H1 (cell line): Measurements from ENCODE around the gene NHSL2. TPM values are rescaled to one million over a fixed set of nuclear protein-coding genes. Genes with fewer than 3 reads are reported as not detected.

Source experiments
- CTCF ChIA-PET: fragments of 300-600 bp; sonication (Branson Sonifier 250); formaldehyde crosslinking; loops from one replicate; lab custom pipeline; 2021; ENCODE audit not compliant: partially characterized antibody; lab: Charles Lee
- POLR2A ChIA-PET: fragments of 300-600 bp; sonication (Branson Sonifier 250); formaldehyde crosslinking; loops from one replicate; lab custom pipeline; 2021; ENCODE audit warnings: inconsistent platforms; ENCODE audit not compliant: partially characterized antibody; lab: Charles Lee
- DNase-seq, 2 experiments: peaks; one replicate each; pipeline versions ENCODE4 v3.0.0 to v3.0.0-alpha.2; 2010 to 2022; ENCODE audit warnings: low spot score in 2 of 2, low read depth in 1 of 2, mixed read lengths in 1 of 2
- FAIRE-seq: peaks from 2 replicates; lab custom pipeline; 2011; peaks lifted over from hg19 to GRCh38; lab: Jason Lieb, UNC
- H2AFZ ChIP-seq: 2 replicates; pipeline ENCODE4 v1.8.1; 2012; ENCODE audit warnings: low read length, inconsistent platforms
- H2AK5ac ChIP-seq: 2 replicates; pipeline ENCODE4 v1.6.1; 2013; ENCODE audit warnings: low read depth, low read length
- H2BK120ac ChIP-seq: replicated peaks from 2 replicates; pipeline ENCODE3; 2013; ENCODE audit warnings: low read depth, low read length, inconsistent platforms
- H2BK12ac ChIP-seq: 2 replicates; pipeline ENCODE4 v1.6.1; 2013; ENCODE audit warnings: low read depth, low read length
- H2BK15ac ChIP-seq: 2 replicates; pipeline ENCODE4 v1.6.1; 2013; ENCODE audit warnings: low read length
- H2BK20ac ChIP-seq: 2 replicates; pipeline ENCODE4 v1.6.1; 2013; ENCODE audit warnings: low read length
- H2BK5ac ChIP-seq: 2 replicates; pipeline ENCODE4 v1.6.1; 2013; ENCODE audit warnings: low read depth, low read length
- H3K14ac ChIP-seq: 2 replicates; pipeline ENCODE4 v1.6.1; 2013; ENCODE audit warnings: inconsistent platforms; ENCODE audit not compliant: insufficient read length
- H3K18ac ChIP-seq: 2 replicates; pipeline ENCODE4 v1.6.1; 2013; ENCODE audit warnings: low read length; ENCODE audit errors: extremely low read depth
- H3K23ac ChIP-seq: 2 replicates; pipeline ENCODE4 v1.6.1; 2013; ENCODE audit warnings: inconsistent platforms; ENCODE audit not compliant: insufficient read length
- H3K23me2 ChIP-seq: 2 replicates; pipeline ENCODE4 v1.6.1; 2013; ENCODE audit warnings: low read depth, low read length
- H3K27ac ChIP-seq: 2 replicates; pipeline ENCODE4 v1.6.1; 2011; ENCODE audit warnings: low read depth, low read length, inconsistent platforms
- H3K27me3 ChIP-seq, 4 experiments: replicated peaks in 1 of 4; 1 replicate in 1 of 4; 2 replicates in 3 of 4; pipeline versions ENCODE4 v1.6.1 to v1.8.1; 2011 to 2013; ENCODE audit warnings: low read length in 3 of 4, mild to moderate bottlenecking in 3 of 4, inconsistent platforms in 2 of 4, mixed read lengths in 2 of 4, moderate library complexity in 1 of 4; ENCODE audit not compliant: control insufficient read depth in 3 of 4, insufficient read depth in 3 of 4; ENCODE audit errors: extremely low read depth in 1 of 4
- H3K36me3 ChIP-seq, 4 experiments: 2 replicates each; pipeline versions ENCODE4 v1.6.1 to v1.8.1; 2011 to 2013; ENCODE audit warnings: mild to moderate bottlenecking in 4 of 4, low read length in 3 of 4, moderate library complexity in 2 of 4, control low read depth in 1 of 4, inconsistent platforms in 1 of 4; ENCODE audit not compliant: insufficient read depth in 4 of 4, control insufficient read depth in 2 of 4
- H3K4ac ChIP-seq: replicated peaks from 2 replicates; pipeline ENCODE3; 2013; ENCODE audit warnings: low read length, low read depth, mixed read lengths, inconsistent platforms; ENCODE audit not compliant: insufficient read length
- H3K4me1 ChIP-seq, 4 experiments: replicated peaks in 1 of 4; 1 replicate in 1 of 4; 2 replicates in 3 of 4; pipeline versions ENCODE4 v1.6.1 to v1.8.1; 2011 to 2013; ENCODE audit warnings: low read length in 3 of 4, inconsistent platforms in 2 of 4, mixed read lengths in 1 of 4; ENCODE audit not compliant: insufficient read depth in 4 of 4, control insufficient read depth in 3 of 4
- H3K4me2 ChIP-seq, 2 experiments: 2 replicates each; pipeline versions ENCODE4 v1.6.1 to v1.8.1; 2011 to 2013; ENCODE audit warnings: low read depth in 2 of 2, low read length in 2 of 2, control low read depth in 1 of 2, inconsistent platforms in 1 of 2, mild to moderate bottlenecking in 1 of 2; ENCODE audit not compliant: insufficient read depth in 1 of 2
- H3K4me3 ChIP-seq, 4 experiments: fragments of 200-600, 300-600 bp in 1 of 4; sonication (generic), shearing (Covaris generic), sonication (Bioruptor Twin) in 1 of 4; 2 replicates each; pipeline versions ENCODE4 v1.5.1 to v1.8.1; 2011 to 2016; ENCODE audit warnings: low read length in 4 of 4, low read depth in 3 of 4, control low read depth in 2 of 4, inconsistent platforms in 2 of 4, mild to moderate bottlenecking in 2 of 4, mixed read lengths in 1 of 4, moderate library complexity in 1 of 4; ENCODE audit not compliant: insufficient read depth in 2 of 4; ENCODE audit errors: extremely low read depth in 1 of 4
- H3K56ac ChIP-seq: replicated peaks from 2 replicates; pipeline ENCODE3; 2013; ENCODE audit warnings: low read depth, mild to moderate bottlenecking, mixed read lengths, low read length, inconsistent platforms; ENCODE audit not compliant: insufficient read length
- H3K79me1 ChIP-seq: 2 replicates; pipeline ENCODE4 v1.6.1; 2013; ENCODE audit warnings: low read depth, low read length, control low read depth
- H3K79me2 ChIP-seq, 2 experiments: 2 replicates each; pipeline versions ENCODE4 v1.6.1 to v1.8.1; 2012 to 2013; ENCODE audit warnings: low read length in 2 of 2, mild to moderate bottlenecking in 2 of 2, inconsistent platforms in 1 of 2; ENCODE audit not compliant: insufficient read depth in 2 of 2, control insufficient read depth in 1 of 2
- H3K9ac ChIP-seq, 4 experiments: replicated peaks in 1 of 4; 1 replicate in 1 of 4; 2 replicates in 3 of 4; pipeline versions ENCODE4 v1.6.1 to v1.8.1; 2011 to 2013; ENCODE audit warnings: low read depth in 3 of 4, low read length in 3 of 4, control low read depth in 2 of 4, mild to moderate bottlenecking in 2 of 4, moderate library complexity in 2 of 4, inconsistent platforms in 1 of 4; ENCODE audit errors: extremely low read depth in 1 of 4
- H3K9me3 ChIP-seq, 2 experiments: 2 replicates each; pipeline versions ENCODE4 v1.6.1 to v1.8.1; 2012 to 2013; ENCODE audit warnings: mild to moderate bottlenecking in 2 of 2, moderate library complexity in 2 of 2, control low read depth in 1 of 2, inconsistent platforms in 1 of 2, low read depth in 1 of 2, low read length in 1 of 2, mixed read lengths in 1 of 2; ENCODE audit not compliant: insufficient read depth in 2 of 2
- H4K20me1 ChIP-seq, 2 experiments: replicated peaks in 1 of 2; 2 replicates each; pipeline versions ENCODE3 to v1.8.1; 2011 to 2013; ENCODE audit warnings: inconsistent platforms in 2 of 2, low read length in 2 of 2, mild to moderate bottlenecking in 1 of 2; ENCODE audit not compliant: insufficient read depth in 2 of 2, control insufficient read depth in 1 of 2
- H4K5ac ChIP-seq: 2 replicates; pipeline ENCODE4 v1.6.1; 2013; ENCODE audit warnings: low read length, low read depth, mixed read lengths, inconsistent platforms; ENCODE audit not compliant: insufficient read length
- H4K8ac ChIP-seq: 2 replicates; pipeline ENCODE4 v1.8.0; 2013; ENCODE audit warnings: mild to moderate bottlenecking, moderate library complexity, low read length, inconsistent platforms; ENCODE audit not compliant: insufficient read depth; ENCODE audit errors: extremely low read depth
- H4K91ac ChIP-seq: replicated peaks from 2 replicates; pipeline ENCODE3; 2013; ENCODE audit warnings: low read length, mixed read lengths, inconsistent platforms; ENCODE audit not compliant: insufficient read length
- ASH2L ChIP-seq: fragments of 200-600, 300-600 bp; sonication (generic); IDR thresholded peaks from one replicate; pipeline ENCODE4 v1.7.1; 2017; ENCODE audit warnings: low read length
- CEBPB ChIP-seq: IDR thresholded peaks from 2 replicates; pipeline ENCODE4 v1.6.1; 2012; ENCODE audit warnings: low read depth, low read length
- GABPA ChIP-seq: IDR thresholded peaks from 2 replicates; pipeline ENCODE4 v1.6.1; 2011; ENCODE audit warnings: mild to moderate bottlenecking, low read length, moderate library complexity, borderline replicate concordance; ENCODE audit not compliant: insufficient read depth
- KDM1A ChIP-seq: fragments of 200-600, 300-600 bp; sonication (generic); IDR thresholded peaks from 2 replicates; pipeline ENCODE4 v1.7.1; 2016; ENCODE audit warnings: mild to moderate bottlenecking, low read length, borderline replicate concordance
- MAFK ChIP-seq: IDR thresholded peaks from 2 replicates; pipeline ENCODE4 v1.6.1; 2012; ENCODE audit warnings: low read depth, mild to moderate bottlenecking, improper control_type of control experiment, low read length
- RXRA ChIP-seq: IDR thresholded peaks from 2 replicates; pipeline ENCODE4 v1.6.1; 2011; ENCODE audit warnings: low read depth, mild to moderate bottlenecking, low read length, moderate library complexity; ENCODE audit not compliant: insufficient read depth
- SAP30 ChIP-seq: fragments of 300-600 bp; sonication (generic); IDR thresholded peaks from 2 replicates; pipeline ENCODE4 v1.7.1; 2012; ENCODE audit warnings: low read length, moderate library complexity, mild to moderate bottlenecking, inconsistent platforms; ENCODE audit not compliant: insufficient read depth, insufficient replicate concordance
- SIN3A ChIP-seq, 2 experiments: IDR thresholded peaks in 1 of 2; conservative IDR thresholded peaks in 1 of 2; 2 replicates each; pipeline ENCODE4 v1.6.1; 2011 to 2012; ENCODE audit warnings: low read length in 2 of 2, improper control_type of control experiment in 1 of 2, low read depth in 1 of 2, mild to moderate bottlenecking in 1 of 2
- SIRT6 ChIP-seq: IDR thresholded peaks from one replicate; pipeline ENCODE4 v1.7.1; 2012; ENCODE audit warnings: low read length, inconsistent platforms
- SIX5 ChIP-seq: IDR thresholded peaks from 2 replicates; pipeline ENCODE4 v1.6.1; 2011; ENCODE audit warnings: mild to moderate bottlenecking, low read depth, low read length
- WGBS, 2 experiments: shearing (Covaris generic) in 1 of 2; methylation state at CpG; one replicate each; pipeline versions ENCODE4 v1.1.6 to v1.1.7; 2013 to 2015; ENCODE audit warnings: low lambda C conversion rate in 2 of 2, mixed read lengths in 2 of 2, inconsistent platforms in 1 of 2, low coverage in 1 of 2, missing lambda C conversion rate in 1 of 2; ENCODE audit not compliant: insufficient replicate concordance in 2 of 2, insufficient coverage in 1 of 2, insufficient read length in 1 of 2; ENCODE audit errors: extremely low coverage in 1 of 2, missing lambda C conversion rate in 1 of 2; 5-methylcytosine and 5-hydroxymethylcytosine counted together
- polyA plus RNA-seq, 7 experiments: library from polyadenylated mRNA; depleted of rRNA in 3 of 7; stranded (reverse) in 5 of 7; unstranded in 2 of 7; fragments of >200 nt in 5 of 7; fragments of 200-250 nt in 2 of 7; gene quantifications; 1 replicate in 5 of 7; 2 replicates in 1 of 7; 4 replicates in 1 of 7; pipeline versions ENCODE4 v1.2.1 to v1.2.3, GENCODE V29; 2011 to 2013; ENCODE audit warnings: missing spikeins in 2 of 7, mixed read lengths in 2 of 7
- total RNA-seq: library from RNA; stranded (reverse); fragmentation: NEBNext Ultra II Directional; extraction: Animal tissue kit (Norgen Biotek cat#: 25700); gene quantifications from 2 replicates; pipeline ENCODE4 v1.2.1, GENCODE V29; 2021

The NHSL2 gene
- total and polyA plus RNA-seq, 2 of the 8 experiments (the other 6 are each of a cell fraction or from before 2014, with no cell fraction given): 3.7 to 7.2 TPM

- WGBS, 2 experiments: 96% methylated on average over 2 of the region's 2 CpGs; no CpG with 5 or more reads in 1 of the 2 experiments
- FAIRE-seq: no peak
- no peak overlapping the region for H2BK20ac ChIP-seq
- H3K18ac ChIP-seq: peak overlapping the region; percentile 87; the same call in 1 of the 2 replicates
- H2BK5ac ChIP-seq: peak overlapping the region; percentile 75; the same call in 1 of the 2 replicates
- H3K79me2 ChIP-seq: peaks cover 0 to 3% of the 10 kb centered on the region in 2 experiments; a peak in 2 of 4 replicates
- TF ChIP-seq MAFK (no peak), ASH2L (no peak), SIX5 (no peak), CEBPB (no peak), SIRT6 (no peak), SIN3A (conservative IDR thresholded peaks at IDR 0.05 in 1 of 2, IDR thresholded peaks at IDR 0.05 in 1 of 2; ENCODE audit: low read depth in 1 of 2, low read length in 2 of 2) (no peak), RXRA (no peak), GABPA (no peak), KDM1A (no peak), SAP30 (no peak)
- no peak overlapping the region for H3K56ac ChIP-seq
- H2AFZ ChIP-seq: no peak overlapping the region
- ChIA-PET CTCF (interaction anchor here (0.7 to 9.5 kb wide), 6 partner anchors 13 to 492 kb away, joined by 3 to 68 read pairs (median 10); partner anchors contain the start of gene NHSL2), POLR2A (interaction anchor here (0.7 to 3.3 kb wide), 4 partner anchors 14 to 94 kb away, joined by 3 to 18 read pairs (median 5); partner anchors contain the start of gene NHSL2)
- H3K23me2 ChIP-seq: no peaks in the 10 kb centered on the region
- peak overlapping the region in 1 of 2 experiments; percentile 57; a peak in 1 of 4 replicates for H3K4me2 ChIP-seq
- H2BK12ac ChIP-seq: 0 out of 2 replicates have a peak overlapping the region, but pooled peaks have one; percentile 68
- H3K79me1 ChIP-seq: no peaks in the 10 kb centered on the region; the same call in 1 of the 2 replicates
- H4K8ac ChIP-seq: no peak overlapping the region
- H3K23ac ChIP-seq: no peak overlapping the region
- no peaks in the 10 kb centered on the region for H3K9me3 ChIP-seq
- no peak overlapping the region for H4K5ac ChIP-seq
- H3K4me3 ChIP-seq: peak overlapping the region in 1 of 4 experiments; percentile 42; a peak in 1 of 8 replicates
- no peak overlapping the region for H4K91ac ChIP-seq
- no peak overlapping the region for H2BK120ac ChIP-seq
- H2AK5ac ChIP-seq: no peak overlapping the region
- H3K27me3 ChIP-seq: no peaks in the 10 kb centered on the region
- peaks cover 1 to 10% (median 7%) of the 10 kb centered on the region in 4 experiments; a peak in 4 of 7 replicates for H3K4me1 ChIP-seq
- H3K9ac ChIP-seq: no peak overlapping the region
- no peak overlapping the region for H3K27ac ChIP-seq
- H2BK15ac ChIP-seq: 0 out of 2 replicates have a peak overlapping the region, but pooled peaks have one; percentile 61
- DNase-seq: no peak
- no peaks in the 10 kb centered on the region for H4K20me1 ChIP-seq
- H3K14ac ChIP-seq: no peak overlapping the region
- H3K36me3 ChIP-seq: no peaks in the 10 kb centered on the region
- H3K4ac ChIP-seq: no peak overlapping the region
Observed at GRCh38 chrX:72005046-72005445, 94.4 kb downstream of the NHSL2 start.
